ENCODE data around the gene MRC2.

Gene MRC2

DNA sequence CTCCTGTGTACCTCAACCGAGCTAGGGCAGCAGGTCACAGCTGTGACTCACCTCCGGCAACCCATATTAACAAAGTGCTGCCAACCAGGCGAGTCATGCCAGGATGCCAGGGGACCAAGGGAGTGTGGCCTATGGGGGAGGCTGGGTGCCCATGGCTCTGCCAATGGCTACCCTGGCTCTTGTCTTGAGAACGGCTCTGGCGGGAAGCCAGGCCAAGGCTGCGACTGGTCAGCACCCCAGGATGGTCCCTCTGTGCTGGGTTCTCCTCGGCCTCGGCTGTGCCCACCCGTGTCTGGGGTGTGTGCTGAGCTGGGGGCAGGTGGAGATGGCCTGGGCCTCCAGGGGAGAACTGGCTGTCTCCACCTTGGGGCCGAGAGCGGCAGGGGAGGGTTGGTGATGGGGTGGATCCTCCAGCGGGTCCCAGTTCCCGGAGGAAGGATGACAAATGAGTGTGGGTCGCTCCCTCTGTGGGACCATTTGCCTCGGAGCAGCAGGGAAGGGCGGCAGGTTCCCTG is 75.8 kb downstream of the MRC2 start:
- DNase-seq (ENCODE audit: low spot score): no peak

DNA sequence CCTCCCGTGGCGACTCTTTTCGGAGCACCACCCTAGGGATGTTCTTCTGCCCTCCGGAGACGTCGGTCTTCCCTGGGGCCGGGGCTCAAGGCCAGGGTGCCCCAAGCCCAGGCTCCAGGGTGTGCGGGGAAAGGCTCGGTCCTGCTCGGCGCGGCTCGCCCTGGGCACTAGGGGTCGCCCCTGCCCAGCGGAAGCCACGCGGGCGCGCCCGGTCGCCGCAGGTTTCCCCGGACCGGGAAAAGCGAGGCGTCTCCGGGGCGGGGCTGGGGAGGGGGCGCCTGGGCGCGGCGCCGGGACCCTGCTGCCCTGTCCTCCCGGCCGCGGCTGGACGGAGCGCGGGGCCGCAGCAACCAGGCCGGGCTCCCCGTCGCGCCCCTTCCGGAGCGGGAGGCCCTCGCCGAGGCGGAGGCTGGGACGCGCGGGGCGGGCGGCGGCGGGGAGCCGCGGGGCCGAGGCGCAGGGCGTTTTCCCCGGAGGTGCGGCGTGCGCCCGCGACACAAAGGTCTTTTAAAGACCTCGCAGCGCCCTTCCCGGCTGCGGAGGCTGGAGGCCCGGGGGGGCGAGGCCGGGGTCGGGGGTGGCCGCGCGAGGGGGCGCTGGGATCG is 76.4 kb downstream of the MRC2 start:
- DNase-seq (ENCODE audit: low spot score): no peak

DNA sequence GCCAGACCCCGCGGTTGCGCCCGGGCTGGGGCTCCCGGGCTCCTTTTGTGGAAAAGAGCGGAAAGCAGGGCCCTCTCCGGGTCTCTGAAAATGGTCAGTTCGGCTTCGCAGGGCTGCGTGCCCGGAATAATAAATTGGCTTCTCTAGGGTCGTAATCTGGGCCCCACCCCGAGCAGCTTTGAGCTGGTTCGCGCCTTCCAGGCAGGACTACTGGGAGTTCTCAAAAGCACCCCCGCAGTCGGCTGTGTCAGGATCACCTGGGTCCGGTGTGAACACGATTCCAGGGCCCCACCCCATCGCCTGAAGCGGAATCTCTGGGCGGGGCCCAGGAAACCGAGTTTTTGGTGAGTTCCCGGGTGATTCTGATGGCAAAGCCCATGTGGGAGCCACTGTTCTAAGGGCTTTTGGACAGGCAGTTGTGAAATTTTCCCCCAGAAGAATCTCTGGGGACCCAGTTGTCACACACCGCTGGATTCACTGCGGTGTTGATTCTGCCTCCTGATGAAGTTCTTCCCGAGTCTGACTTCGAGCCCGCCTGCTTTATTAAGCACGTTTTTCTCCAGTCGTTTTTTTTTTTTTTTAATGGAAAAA is 77.0 kb downstream of the MRC2 start:
- DNase-seq (ENCODE audit: low spot score): no peak

DNA sequence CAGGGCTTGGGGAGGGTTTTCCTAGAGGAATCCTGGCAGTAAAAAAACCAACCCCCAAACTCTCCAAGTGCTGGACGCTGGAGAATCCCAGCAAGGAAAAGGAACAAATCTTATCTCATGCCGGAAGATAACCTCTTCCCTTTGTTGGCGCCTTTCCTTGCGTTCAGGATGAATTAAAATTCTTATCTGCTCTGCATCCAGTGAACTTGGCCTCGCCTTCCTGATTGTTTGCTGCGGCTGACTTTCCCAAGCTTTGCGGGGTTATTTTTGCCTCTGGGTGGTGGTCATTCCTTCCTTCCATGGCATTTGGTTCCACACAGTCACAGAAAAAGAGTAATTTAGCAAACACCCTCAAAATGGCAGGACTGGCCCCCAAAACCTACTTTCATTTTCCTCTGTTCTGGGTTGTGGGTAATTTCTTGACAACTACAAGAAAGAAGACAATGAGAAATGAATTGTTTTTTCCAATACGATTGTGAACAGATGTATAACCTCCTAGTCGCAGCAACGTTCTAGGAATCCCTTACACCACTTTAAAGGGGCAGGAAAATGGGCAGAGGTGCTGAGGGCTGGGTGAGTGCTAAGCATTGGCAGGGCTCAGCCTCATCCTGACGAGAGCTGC is 77.8 kb downstream of the MRC2 start:
- DNase-seq (ENCODE audit: low spot score): no peak

DNA sequence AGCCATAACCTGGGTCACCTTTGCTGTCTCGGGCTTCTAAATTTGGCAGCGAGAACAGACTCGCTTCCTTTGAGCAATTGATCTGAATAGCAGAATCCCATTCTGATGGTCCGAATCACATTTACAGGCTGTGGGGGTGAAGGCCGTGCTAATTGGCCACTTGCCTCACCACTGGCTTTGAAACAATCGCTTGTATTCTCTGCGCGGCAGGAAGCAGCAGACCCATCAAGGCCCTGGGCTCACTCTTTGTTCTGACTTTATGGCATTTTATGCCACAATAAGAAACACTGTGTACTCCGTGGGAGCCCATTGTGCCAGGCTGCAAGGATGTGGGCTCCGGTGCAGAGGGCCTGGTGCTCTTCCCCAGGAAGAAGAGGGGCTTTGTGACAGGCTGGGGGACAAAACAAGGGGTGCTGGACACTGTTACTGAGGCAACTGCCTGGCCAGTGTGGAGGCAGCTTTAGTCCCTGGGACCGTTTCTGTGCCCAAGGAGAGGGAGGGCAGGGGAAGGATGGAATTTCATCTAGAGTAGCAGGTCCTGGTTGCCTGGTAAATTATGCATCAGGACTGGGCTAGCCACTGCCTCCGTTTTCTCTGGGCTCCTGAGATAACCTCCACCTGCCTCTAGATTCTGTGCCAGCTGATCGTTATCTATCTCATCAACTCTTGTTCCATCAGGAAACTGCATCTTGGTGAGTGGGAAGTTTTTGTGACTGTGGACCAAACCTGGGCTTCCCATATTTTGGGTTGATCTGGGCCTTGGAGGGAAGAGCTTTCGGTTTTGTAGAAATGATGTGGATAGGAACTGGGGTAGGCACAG is 78.5 kb downstream of the MRC2 start:
- peak; percentile 51 for DNase-seq (ENCODE audit: low spot score)

DNA sequence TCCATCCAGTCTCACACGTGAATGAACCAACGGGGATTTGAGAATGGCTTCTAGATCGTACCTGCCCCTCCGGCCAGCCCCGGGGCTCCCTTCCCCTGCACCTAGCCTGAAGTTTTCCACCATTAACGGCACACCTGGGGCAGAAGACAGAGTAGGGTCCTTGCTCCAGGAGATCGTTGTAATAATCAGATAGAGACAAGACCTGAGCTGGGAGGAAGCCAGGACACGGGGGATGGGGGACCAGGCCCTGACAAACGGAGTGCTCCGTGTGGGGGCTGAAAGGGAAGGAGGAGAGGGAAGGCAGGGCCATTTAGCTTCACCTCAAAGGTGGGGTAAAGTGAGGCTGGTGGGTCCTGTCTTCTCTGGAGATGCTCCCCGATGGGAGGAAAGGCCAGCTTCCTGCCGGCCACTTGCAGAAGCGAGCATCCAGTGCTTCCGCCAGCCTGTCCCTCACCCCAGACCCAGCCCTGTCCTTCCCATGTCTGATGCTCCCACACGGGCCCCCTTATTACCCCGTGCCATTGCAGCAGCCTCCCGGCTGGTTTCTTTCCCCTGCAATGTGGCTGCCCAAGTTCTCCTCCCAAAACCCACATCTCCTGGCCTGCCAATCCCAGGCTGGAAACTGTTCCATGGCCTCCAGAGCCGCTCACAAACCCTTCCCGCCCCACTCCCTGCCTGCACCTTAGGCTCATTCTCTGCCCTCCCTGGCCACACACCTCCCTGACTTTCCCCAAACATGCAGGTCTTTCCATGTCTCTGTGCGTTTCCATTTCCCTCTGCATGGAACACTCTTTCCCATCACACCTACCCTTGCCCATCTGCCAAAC is 79.3 kb downstream of the MRC2 start:
- no peak for DNase-seq (ENCODE audit: low spot score)

DNA sequence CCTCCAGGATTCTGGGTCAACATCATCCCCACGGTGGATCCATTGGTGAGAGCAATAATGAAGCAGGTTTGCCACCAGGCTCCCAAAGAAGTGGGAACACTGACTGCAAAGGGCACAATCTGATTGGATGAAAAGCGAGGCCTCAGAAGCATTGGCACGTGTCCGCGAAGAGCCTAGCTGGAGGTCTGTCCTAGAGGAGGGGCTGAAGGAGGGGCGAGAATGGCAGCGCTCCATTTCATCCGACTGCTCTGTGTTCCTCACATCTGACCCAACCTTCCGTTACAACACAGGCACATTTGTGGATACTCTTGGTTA is 79.9 kb downstream of the MRC2 start:
- DNase-seq (ENCODE audit: low spot score): no peak

DNA sequence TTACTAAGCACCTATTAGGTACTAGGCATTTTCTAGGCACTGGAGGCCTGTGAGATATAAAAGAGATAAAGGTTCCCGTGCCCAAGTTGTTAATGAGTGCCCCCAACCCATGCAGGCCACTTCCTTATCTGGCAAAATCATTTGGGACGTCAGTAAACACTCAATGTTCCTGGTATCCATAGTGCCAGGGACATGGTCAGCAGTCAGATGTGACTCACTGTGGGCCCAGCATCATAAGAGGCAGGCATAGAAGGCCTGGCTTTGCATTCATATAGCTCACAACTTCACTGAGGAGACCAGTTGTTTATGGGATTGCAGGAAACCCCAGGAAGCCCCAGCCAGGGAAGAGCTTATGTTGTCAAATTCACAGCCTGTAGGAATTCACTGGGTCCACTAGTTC is 81.1 kb downstream of the MRC2 start:
- no peak for DNase-seq (ENCODE audit: low spot score)

DNA sequence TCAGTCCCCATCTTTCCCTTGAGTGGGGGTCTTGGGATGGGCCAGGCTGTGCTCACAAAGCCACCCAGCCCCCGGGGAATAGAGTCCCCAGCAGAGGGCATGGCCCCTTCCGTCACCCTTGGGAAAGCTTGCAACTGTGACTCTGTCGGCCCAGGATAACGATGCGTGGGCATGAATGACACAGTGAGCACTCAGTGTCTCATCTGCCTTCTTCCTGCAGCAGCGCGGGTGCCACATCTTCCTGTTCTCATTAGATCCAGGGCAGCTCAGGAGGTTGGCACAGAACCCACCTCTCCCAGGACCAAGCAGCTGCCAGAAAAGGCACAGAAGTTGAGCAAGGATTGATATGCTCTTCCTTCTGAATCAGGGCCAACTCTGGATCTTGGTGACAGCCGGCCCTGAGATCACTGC is 84.7 kb downstream of the MRC2 start:
- DNase-seq (ENCODE audit: low spot score): no peak

DNA sequence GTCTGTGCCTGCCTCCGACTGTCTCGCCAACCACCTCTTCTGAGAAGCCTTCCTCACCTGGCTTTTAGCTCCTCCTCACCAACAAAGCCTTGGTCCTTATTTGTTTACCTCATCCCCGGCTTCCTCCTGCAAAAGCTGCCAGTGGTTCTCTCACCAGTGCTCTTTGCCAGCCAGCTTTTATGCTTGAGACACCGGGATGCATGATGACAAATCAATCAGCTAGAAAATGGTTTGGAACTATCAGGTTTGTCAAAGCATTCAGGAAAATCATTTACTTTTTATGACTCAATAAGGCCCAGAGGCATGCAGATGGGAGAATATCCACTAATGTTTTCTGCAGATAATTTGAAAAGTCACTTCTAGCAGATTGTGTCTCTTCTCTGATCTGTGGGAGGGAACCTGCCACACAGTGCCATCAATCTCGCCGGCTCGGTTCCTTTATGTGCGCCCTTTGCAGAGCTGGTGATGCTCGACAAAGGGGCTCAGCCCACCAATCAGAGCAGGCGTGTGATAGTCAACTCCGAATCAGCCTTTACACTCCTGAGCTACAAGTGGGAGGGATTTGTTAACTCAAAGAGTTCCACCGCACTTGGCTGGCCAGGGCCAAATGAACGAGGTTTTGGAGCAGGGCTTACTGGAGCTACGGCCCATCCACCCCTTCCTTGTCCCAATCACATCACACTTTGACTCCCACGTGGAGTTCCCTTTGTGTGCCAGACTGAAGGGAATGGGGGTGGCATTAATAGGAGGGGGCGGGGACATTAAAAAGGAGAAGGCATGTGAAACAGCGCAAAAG is 85.8 kb downstream of the MRC2 start:
- DNase-seq (ENCODE audit: low spot score): no peak

DNA sequence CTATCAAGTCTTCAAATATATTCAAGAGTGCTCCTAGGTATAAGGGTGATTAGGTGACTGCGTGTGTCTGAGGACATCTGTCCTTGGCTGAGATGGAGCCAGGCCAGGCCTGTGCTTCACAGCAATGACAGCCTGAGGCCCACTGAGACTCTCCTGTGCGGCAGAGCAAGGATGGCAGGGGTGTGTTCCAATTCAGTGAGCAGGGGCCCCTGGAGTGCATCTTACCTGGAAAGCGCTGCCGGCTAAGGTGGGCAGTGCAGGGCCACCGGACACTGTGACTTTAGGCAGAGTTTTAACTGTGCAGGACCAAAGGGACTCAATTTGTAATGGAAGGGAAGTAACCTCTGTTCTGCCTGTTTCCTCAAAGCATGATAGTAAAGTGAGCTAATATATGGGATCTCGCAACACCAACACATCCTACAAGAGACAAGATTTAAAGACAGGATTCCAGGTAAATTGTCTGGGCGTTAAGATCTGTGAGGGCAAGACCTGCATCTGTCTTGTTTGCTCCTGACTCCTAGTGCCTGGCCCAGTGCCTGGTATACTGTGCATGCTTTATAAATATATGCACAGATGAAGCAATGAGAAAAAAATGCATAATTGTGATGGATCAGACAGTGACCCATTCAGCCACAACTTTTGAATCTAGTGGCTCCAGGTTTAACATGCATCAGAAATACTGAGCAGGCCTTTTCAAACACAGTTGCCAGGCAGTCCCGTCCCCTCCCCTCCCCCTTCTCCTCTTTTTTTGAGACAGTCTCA is 86.7 kb downstream of the MRC2 start:
- DNase-seq (ENCODE audit: low spot score): no peak

DNA sequence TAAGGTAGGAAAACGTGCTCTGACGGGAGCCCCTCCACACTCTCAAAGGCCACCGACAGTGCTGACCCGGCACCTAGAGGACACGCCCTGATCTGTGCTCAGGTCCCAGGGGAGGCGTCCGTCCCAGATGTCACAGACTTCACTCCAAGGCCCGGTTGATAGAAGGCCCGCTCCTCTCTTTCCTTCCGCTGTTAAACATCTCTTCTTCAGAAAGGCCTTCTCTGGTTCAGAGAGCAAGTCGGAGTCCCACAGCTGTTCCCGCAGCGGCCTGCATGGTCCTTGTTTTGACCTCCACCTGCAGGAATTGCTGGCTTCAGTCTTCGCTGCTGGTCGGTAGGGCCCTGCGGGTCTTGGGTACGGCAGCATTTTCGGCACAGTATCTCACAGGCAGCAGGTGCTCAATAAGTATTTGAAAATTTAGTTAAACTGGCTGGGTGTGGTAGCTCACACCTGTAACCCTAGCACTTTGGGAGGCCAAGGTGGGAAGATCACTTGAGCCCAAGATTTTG is 88.5 kb downstream of the MRC2 start:
- DNase-seq (ENCODE audit: low spot score): no peak

DNA sequence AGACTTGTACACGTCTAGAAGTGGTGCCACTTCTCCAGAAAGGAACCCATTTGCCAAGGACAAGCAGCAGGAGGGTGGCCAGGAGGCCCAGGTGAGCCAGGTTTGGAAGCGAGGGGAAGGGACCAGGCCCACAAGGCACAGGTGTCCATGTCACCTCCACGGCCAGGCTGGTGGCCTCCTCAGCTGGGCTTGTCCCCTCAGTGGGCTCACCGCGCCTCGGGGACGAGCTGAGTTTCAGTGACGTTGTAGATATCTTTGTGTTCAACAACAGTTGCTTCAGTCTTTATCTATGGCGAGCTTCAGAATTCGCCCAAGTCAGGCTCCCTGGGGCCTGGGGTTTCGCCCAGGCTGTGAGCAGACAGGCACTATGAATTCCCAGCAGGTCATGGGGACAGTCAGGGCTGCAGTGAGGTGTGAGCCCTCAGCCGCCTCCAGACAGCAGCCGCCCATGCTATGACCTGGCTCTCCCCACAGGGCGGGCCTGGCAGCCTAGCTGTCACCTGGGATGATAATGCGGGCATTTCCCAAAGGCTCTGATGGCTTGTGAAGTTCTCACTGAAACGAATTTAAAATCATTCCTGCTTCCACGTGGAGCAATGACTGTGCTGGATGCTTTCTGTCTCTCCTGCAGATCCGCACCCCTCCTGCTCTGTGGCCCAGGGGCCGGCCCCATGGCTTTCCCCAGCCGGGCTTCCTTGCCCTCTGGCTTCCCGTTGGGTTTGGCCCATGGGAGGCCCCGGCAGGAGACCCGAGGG is 89.5 kb downstream of the MRC2 start:
- DNase-seq (ENCODE audit: low spot score): no peak

DNA sequence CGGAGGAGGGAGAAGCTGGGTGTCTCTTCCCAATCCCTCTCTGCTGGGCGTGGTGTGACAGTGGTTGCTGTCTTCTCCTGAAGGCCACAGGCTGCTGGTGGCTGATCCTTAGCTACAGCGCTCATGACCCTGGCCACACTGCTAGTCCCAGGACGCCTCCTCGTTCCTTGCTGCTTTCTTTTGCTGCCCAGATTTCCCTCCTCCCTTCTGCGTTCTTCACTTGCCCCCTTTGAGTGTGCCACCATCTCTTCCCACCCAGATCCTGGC is 90.1 kb downstream of the MRC2 start:
- DNase-seq (ENCODE audit: low spot score): no peak

DNA sequence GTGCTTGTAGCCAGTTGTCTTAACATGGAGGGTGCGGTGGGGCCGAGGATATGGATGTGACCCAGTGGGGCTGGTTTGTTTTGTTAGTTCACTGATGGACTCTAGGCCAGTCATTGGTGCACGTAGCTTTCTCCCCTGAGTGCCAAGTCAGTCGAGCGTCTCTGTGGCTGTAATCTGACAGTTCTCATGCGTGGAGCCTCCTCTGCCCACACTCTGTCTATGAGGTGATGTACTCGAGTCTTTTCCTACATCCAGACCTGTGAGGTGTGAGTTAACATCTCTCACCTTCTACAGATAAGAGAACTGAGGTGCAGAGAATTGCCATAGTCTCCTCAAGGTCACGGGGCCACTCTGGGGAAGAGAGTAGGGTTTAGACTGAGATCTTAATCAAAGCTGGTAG is 90.4 kb downstream of the MRC2 start:
- DNase-seq (ENCODE audit: low spot score): no peak

DNA sequence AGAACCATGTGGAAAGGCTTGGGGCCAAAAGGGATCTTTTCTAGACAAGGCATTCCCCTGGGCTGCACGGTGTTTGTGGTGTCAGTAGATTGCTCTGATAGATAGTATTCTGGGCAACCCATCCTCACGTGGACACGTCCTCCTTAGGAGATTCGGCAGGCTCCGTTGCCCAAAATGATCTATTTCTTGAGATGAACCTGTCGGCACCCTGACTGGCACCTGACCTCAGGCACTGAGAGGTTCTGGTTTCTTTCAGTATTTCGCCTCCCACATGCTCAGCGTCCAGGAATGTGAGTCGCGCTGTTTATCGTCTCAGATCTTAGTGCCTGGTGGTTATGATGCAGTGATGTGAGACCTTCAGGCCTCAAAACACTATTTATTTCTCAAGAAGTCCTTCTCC is 91.0 kb downstream of the MRC2 start:
- no peak for DNase-seq (ENCODE audit: low spot score)

DNA sequence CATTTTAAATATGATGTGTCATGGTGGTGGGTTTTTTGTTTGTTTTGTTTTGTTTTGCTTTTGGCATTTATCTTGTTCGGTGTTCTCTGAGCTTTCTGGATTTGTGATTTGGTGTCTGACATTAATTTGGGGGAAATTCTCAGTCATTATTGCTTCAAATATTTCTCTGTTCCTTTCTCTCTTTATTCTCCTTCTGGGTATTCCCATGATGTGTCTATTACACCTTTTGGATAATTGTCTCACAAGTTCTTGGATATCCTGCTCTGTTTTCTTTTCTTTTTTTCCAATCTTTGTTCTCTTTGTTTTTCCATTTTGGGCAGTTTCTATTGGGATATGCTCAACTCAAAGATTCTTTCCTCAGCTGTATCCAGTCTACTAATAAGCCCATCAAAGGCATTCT is 92.1 kb downstream of the MRC2 start:
- DNase-seq (ENCODE audit: low spot score): no peak

DNA sequence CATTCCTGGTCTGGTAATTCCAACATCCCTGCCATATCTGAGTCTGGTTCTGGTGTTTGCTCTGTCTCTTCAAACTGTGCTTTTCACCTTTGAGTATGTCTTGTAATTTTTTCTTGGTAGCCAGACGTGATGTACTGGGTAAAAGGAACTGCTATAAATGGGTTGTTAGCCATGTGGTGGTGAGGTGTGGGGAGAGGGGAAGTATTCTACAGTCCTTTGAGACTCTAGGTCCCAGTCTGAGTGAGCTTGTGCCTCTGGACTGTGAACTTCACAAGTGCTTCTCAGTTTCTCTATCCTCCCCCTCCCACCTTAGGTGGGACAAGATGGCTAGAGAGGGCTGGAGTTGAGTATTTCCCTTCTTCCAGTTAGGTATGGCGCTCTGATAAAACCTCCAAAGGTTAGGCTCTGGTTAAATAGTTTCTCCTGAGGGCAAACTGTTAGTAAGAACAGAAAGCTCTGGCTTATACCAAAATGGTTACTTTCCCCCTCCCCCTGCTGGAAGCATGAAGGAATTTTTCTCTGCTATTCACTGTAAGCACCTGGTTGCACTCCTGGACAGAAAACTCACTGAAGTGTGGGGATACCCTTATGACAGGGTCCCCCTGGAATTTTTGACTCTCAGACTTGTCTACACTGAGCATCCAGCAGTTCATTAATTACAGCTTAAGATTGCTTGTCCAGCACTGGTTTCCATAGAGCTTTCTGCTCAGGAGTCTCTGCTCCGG is 92.8 kb downstream of the MRC2 start:
- DNase-seq (ENCODE audit: low spot score): no peak

DNA sequence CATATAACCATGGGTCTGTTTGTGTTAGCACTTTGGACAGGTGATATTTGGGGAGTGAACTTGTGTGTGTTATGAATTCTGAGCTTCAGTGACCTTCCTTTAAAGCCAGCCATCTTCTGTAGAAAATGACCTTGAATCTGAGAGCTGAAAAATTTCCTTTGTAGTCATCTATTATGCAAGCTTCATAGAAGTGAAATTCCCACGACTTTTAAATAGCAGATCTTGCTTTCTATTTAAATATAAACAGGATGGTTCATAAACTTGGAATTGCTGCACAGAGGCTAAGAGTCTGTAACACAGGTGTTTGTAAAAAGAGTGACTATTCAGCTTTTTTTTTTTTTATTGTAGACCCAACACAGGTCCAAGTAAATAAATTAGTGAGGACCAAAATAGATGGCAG is 95.2 kb downstream of the MRC2 start:
- no peak for DNase-seq (ENCODE audit: low spot score)

All from COLO829 (cell line).